ENCODE measurements around the gene DIPK1A.

DIPK1A gene

DNA sequence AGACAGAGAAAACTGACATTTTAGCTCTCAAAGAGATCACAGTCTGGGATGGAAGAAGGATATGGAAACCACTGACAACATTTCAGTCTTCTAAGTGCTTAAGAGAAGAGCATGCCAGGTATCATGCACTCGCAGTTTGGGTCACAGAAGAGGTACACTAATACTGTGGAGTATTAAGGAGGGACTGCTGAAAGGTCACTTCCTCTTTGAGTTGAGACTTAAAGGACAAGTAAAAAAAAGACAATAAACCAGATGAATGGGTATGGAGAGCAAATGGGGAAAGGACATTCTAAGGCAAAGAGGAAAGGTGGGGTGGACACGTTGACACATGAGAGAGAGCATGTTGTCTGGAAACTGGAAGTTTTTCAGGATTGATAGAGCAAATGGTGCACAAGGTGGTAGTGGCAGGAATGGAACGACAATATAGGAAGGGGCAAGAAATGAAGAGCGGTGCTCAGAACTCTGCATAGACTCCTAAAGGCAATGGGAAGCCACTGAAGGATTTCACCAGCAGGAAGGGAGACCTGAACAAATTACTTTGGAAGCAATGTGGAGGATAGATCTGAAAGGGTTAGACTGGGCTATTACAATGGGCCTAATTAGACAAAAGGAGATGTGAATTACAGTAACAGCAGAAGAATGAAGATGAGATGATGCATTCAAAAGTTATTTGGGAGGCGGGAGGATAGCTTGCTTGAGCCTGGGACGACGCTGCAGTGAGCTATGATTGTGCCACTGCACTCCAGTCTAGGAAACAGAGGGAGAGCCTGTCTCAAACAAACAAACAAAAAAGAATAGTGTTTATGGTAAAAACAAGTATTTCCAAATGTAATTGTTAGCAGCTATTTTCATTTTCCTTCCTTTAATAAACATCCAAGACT, 11.1 kb downstream of the DIPK1A start:
- no peak for DNase-seq

- no peak for DNase-seq
Observed at GRCh38 chr1:92948071-92948470, 13.2 kb downstream of the DIPK1A start.

GRCh38 chr1:92945748-92946270, 15.5 kb downstream of the DIPK1A start:
- no peak for DNase-seq

DNA sequence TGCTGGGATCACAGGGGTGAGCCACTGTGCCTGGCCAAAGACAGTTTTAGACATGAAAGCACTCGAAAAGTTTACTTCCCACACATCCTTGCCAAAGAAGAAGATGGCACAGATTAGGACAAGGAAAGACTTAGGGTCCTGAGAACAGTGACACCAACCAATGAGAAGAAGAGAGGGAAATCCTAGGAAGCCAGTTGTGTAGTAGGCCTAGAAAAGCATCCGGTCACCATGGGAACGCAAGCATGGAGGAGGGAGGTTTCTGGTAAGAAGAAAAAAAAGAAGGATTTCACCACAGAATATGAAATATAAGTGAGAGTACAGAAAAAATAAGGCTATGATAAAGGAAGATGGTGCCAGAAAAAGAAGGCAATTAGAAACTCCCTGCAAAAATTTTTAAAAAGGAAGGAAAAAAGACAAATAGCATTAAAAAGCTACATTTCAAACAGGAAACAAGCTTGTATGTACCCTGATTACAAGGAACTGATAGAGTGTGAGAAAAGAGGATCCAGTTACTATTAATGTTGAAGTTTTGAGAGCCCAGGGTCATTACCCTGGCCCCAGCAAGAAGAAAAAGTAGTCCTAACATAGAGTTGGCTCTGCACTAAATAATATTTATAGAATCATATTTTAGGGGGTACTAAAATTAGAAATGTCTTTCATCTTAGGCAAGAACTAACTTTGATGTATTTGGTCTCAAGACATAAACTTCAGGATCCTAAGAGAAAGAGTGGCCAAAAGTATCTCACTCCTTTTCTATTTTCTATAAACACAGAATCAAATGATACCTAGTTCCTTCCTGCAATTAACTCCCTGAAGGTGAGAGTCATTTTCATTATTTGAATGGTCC, 16.1 kb downstream of the DIPK1A start:
- DNase-seq = no peak

DNA sequence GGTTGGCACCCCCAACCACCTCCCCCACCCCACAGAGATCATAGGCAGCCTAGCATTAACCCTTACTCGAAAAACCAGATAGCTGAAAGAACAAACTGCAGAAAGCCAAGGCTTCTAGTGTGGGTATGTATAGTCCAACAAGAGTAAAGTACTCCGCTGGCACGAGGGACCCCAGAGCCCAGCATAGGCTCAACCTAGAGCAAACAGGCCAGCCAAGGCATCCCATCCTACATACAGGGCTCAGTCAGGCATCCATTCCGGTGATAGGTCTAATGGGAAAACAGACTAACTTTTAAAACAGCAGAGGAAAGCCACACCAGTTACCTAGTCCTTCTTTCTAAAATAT, 17.8 kb downstream of the DIPK1A start:
- no peak for DNase-seq

- no peak for DNase-seq
Observed at GRCh38 chr1:92940541-92940940, 20.7 kb downstream of the DIPK1A start.

- DNase-seq = no peak
Observed at GRCh38 chr1:92937731-92938130, 23.5 kb downstream of the DIPK1A start.

GRCh38 chr1:92936865-92937264, 24.4 kb downstream of the DIPK1A start:
- no peak for DNase-seq

DNA sequence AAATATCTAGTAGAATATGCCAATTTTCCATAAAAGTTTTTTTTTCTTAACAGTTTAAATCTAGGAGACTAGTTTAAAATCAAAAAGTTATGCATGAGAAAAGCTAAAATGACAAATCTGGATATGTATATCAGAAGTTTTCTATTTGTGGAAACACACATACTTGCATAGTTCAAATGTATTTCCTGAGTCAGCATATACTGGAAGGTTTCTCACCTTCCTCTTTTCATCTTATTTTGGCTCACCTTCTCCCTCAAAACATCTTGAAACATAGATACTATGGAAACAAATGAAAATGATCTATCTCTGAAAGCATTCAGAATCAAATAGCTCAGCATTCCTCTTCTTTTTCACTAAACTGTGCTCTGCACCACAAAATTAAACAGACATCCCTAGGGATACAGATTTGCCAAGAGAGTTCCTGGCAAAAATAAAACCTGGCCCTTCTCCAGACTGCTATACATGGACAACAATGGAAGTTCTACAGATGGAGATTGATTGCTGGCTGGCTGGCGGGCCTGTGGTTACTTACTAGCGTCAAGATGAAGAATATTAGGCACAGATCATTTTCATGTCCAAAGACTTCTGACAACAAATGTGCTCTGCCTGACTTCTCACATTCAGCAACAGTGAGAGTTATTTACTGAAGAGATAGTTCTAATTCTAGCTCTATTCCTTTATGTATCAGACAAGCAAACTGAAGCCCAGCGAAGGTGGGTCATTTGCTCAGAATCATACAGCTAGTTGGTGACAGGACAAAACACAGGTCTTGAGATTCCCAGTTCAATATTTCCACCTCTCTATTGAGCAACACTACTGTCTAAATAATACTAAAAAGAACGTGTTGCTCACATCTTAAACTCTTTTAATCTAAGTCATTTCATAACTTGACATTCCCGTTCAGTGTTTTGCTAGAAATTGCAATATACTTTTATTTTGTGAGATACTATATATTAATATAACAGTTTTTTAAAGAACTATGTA, 26.6 kb downstream of the DIPK1A start:
- DNase-seq = no peak

DNA sequence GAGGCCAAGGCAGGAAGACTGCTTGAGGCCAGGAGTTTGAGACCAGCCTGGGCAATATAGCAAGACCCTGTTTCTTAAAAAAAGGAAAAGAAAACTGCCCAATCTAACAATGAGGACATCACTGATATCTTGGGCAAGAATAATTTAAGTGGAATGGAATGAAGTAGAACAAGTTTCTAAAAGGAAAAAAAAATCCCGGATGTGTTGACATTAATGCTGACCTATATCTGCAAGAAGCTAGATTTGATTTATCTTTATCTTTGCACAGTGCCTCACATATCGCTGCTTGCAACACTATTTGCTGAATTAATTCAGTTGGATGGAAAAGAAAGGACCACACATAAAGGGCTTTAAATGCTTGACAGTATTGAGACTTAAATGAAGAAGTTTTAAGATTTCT, 27.8 kb downstream of the DIPK1A start:
- no peak for DNase-seq

- DNase-seq = no peak
Observed at GRCh38 chr1:92931691-92932090, 29.6 kb downstream of the DIPK1A start.

GRCh38 chr1:92929461-92929860, 31.8 kb downstream of the DIPK1A start:
- no peak for DNase-seq

DNA sequence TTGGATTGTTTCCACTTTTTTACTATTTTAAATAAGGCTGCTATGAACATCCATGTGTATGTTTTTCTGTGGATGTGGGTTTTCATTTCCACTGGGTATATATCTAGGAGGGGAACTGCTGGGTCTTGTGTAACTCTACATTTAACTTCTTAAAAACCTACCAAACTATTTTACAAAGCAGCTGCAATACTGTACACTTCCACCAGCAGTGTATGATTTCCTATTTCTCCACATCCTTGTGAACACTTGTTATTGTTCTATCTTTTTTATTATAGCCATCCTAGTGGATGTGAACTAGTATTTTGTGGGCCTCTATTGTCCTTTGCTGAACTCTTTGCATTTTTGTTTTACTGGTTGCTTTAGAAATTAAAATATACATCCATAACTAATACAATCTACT, 33.4 kb downstream of the DIPK1A start:
- no peak for DNase-seq

- no peak for DNase-seq
Observed at GRCh38 chr1:92926873-92927272, 34.4 kb downstream of the DIPK1A start.

DNA sequence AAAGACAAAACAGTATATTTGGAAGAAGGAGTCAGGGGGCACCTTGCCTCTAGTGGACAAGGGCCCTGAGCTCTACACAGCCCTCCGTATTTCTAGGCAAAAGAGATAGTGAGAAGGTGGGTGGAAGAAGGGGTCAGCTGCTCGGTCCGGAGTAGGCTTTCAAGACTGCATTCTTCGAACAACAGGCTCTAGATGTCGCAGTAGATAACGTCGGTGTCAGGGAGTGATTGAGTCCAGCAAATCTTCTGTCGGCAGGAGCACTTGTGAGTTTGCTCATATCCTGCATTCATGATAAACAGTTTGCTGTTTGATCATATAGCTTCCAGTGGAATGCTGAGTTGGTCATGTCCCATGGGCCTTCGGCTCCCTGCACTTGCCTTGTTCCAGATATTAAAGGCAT, 36.8 kb downstream of the DIPK1A start:
- DNase-seq = no peak

GRCh38 chr1:92923664-92924063, 37.6 kb downstream of the DIPK1A start:
- DNase-seq = no peak

- no peak for DNase-seq
Observed at GRCh38 chr1:92922356-92923035, 38.8 kb downstream of the DIPK1A start.

DNA sequence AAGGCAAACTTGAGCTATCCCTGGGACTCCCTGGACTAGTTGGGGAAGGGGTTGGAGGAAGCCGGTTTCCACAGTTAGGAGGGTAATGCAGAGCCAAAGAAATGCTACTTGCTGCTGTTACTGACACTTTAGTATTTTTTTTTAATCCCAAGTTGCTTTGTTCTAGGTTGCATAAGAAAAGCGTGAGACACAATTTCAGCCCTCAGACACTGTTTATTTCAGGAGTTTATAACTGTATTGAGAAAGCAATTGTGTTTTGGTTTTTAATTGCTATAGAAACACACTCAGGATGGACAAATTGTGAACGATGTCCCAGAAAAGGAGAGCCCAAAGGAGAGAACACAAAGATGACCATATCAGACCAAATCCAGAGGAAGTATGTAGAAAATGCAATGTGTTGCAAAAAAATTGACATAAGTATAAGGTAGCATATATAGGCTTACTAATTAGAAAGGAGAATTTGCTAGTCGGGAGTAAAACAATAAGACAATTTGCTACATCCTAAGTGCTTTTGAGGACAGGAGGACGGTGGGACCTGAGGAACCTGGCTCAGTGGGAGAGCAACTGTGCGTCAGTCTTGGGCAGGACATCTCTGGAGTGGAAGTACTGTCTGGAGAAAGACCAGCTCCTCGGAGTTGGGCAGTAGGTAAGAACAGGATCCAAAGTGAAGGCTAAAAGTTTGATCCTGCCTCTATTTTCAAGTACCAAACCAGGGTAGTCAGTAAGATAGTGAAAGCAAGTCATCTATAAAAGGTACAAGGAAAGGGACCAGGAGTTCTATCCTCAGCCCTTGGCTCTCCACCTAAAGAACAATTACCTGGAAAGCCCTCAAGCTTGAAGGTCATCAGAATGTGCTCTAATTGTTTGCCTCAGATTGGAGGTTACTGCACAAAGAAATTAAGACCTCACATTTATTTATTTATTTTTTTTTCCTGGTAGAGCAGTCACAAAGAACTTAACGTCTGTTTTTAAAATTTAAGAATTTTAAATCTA, 39.9 kb downstream of the DIPK1A start:
- no peak for DNase-seq

DNA sequence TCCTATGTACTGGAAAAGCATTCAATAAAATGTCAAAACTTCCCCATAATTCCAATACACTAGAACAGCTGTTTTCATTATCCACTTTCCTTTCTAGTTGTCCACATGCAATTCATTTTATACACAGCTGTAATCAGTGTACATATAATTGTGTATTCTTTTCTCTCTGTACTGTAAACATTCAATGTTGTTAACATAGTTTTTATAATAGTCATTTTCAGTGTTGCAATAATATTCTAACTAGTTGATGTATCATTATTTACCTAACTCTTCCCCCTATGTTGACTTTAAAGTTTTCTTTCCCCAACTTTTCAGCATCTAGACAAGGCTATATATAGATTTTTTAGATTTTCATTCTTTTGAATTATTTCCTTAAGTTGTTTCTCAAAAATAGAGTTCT, 44.4 kb downstream of the DIPK1A start:
- no peak for DNase-seq

DNA sequence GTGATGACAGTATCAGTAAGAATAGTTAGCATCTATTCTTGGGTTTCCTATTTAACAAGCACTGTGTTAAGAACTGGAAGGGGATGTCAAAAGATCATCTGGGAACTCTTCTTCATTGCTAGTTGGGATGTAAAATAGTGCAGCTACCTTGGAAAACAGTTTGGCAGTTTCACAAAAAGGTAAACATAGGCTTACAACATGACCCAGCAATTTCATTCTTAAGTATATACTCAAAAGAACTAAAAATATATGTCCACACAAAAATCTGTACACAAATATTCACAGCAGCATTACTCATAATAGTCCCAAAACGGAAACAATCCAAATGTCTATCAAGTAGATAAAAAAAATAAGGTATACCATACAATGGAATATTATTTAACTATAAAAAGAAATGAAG, 45.7 kb downstream of the DIPK1A start:
- DNase-seq = no peak

Data from CD4-positive, alpha-beta T cell treated with Interleukin-12 subunit alpha and Interleukin-12 subunit beta, for 1 hour (primary cell).